HG03095 (cell line): ENCODE data around the gene CMTM1.

Source experiments
- ATAC-seq: cut with Tn5 transposase; IDR thresholded peaks from one replicate; pipeline ENCODE4 v1.9.1; 2021; ENCODE audit warnings: moderate library complexity; ENCODE audit not compliant: unreplicated experiment

Gene CMTM1

GRCh38 chr16:66566051-66566901, at the start of gene CMTM1:
TSS of gene CMTM1 (plus strand) at chr16:66566439. CDS start at chr16:66566514, 75 bp downstream.
- ATAC-seq: no peak

- ATAC-seq: no peak
Observed at GRCh38 chr16:66516509-66516807, 49.8 kb upstream of the CMTM1 start.

- peak; percentile 97 for ATAC-seq
Observed at GRCh38 chr16:66516808-66517585, 49.2 kb upstream of the CMTM1 start.

GRCh38 chr16:66517586-66518263, 48.5 kb upstream of the CMTM1 start:
- ATAC-seq: no peak

GRCh38 chr16:66519482-66520373, 46.5 kb upstream of the CMTM1 start:
- no peak for ATAC-seq

- no peak for ATAC-seq
Observed at GRCh38 chr16:66520406-66521170, 45.7 kb upstream of the CMTM1 start.

- ATAC-seq: no peak
Observed at GRCh38 chr16:66521252-66521713, 45.0 kb upstream of the CMTM1 start.

- peak; percentile 27 for ATAC-seq
Observed at GRCh38 chr16:66521951-66522771, 44.1 kb upstream of the CMTM1 start.

- ATAC-seq: no peak
Observed at GRCh38 chr16:66522816-66523590, 43.2 kb upstream of the CMTM1 start.

GRCh38 chr16:66523861-66524354, 42.3 kb upstream of the CMTM1 start:
- ATAC-seq: peak; percentile 59

- ATAC-seq: peak; percentile 62
Observed at GRCh38 chr16:66524601-66525164, 41.6 kb upstream of the CMTM1 start.

GRCh38 chr16:66525396-66526180, 40.7 kb upstream of the CMTM1 start:
- ATAC-seq: no peak

GRCh38 chr16:66528294-66528693, 37.9 kb upstream of the CMTM1 start:
- ATAC-seq: no peak

- no peak for ATAC-seq
Observed at GRCh38 chr16:66529475-66529874, 36.8 kb upstream of the CMTM1 start.

GRCh38 chr16:66534376-66534799, 31.9 kb upstream of the CMTM1 start:
- no peak for ATAC-seq

GRCh38 chr16:66536525-66536924, 29.7 kb upstream of the CMTM1 start:
- ATAC-seq: no peak

GRCh38 chr16:66537236-66537635, 29.0 kb upstream of the CMTM1 start:
- ATAC-seq: no peak
